Measurements from ENCODE around the gene FAM25A.
A peak's percentile ranks its signal among the peaks of the same experiment; 100 is the strongest.
"Not testable (repeated sequence)": the region's sequence is repeated elsewhere in the genome, so short reads cannot be mapped to it uniquely, and the experiment has no call there.

FAM25A gene
- 0 reads per million in 9 experiments for total RNA-seq

GRCh38 chr10:87020056-87020455 is at the start of gene FAM25A:
Gene FAM25A, plus strand, starts transcription at chr10:87020294. Its CDS starts 31 bp downstream, at chr10:87020325.
- DNase-seq = not testable (repeated sequence)

GRCh38 chr10:86970982-86971231 is 49.2 kb upstream of the FAM25A start:
- Mint-ChIP-seq H3K9me3 (no peaks in the 10 kb centered on the region), H3K4me3 (peak overlapping the region; percentile 75 to 82), H3K4me1 (ENCODE audit: low read depth in 2 of 2) (peaks cover 21 to 24% of the 10 kb centered on the region in 2 donors), H3K27me3 (no peaks in the 10 kb centered on the region), H3K27ac (peak overlapping the region; percentile 95), H3K36me3 (ENCODE audit: insufficient read depth) (peaks cover 23% of the 10 kb centered on the region)
- no peak for DNase-seq
- no peak for ATAC-seq (replicated peaks)

More at GRCh38 chr10:87020056-87020455, at the start of gene FAM25A:
- not testable (repeated sequence) for H3K9me3 Mint-ChIP-seq; H3K4me1 Mint-ChIP-seq (ENCODE audit: low read depth in 2 of 2); H3K4me3 Mint-ChIP-seq; ATAC-seq (replicated peaks); H3K27me3 Mint-ChIP-seq; H3K36me3 Mint-ChIP-seq (ENCODE audit: insufficient read depth); H3K27ac Mint-ChIP-seq

DNA sequence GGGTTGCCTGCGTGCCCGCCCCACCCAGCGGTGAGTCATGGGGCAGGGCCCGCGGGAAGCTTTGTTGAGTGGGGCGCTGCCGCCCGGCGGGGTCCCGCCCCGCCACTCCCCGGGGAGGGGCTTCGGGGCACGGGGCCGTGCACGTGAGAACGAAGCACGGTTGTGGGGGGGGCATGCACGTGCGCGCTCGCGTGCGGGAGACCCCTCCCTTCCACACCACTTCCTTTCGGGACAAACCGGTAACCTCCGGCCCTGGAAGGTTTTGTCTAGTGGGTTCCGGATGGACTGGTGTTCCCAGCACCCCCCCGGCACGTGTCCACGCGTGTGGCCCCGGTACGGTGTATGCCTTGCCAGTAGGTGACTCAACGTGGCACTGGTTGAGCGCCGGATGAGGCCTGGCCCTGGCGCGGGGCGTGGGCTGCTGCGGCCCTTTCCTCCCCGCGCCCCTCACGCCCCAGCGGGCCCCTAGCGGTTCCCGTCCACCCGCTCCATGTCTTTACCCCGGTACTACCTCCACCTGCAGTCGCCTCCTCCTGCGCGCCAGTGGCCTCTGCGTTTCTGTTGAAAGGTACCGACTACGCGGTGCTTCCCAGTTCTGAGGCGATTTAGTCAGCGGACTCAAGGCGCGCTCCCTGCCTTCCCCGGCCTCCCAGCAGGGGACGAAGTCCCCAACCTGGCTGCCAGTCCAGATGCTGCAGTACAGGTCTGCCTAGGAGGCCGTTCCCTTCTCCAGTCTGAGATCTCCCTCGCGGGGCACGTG is 48.7 kb upstream of the FAM25A start:
- peak; percentile 87 for ATAC-seq (replicated peaks)
- Mint-ChIP-seq H3K27ac (peak overlapping the region; percentile 95), H3K4me1 (ENCODE audit: low read depth in 2 of 2) (peaks cover 17 to 19% of the 10 kb centered on the region in 2 donors)

DNA sequence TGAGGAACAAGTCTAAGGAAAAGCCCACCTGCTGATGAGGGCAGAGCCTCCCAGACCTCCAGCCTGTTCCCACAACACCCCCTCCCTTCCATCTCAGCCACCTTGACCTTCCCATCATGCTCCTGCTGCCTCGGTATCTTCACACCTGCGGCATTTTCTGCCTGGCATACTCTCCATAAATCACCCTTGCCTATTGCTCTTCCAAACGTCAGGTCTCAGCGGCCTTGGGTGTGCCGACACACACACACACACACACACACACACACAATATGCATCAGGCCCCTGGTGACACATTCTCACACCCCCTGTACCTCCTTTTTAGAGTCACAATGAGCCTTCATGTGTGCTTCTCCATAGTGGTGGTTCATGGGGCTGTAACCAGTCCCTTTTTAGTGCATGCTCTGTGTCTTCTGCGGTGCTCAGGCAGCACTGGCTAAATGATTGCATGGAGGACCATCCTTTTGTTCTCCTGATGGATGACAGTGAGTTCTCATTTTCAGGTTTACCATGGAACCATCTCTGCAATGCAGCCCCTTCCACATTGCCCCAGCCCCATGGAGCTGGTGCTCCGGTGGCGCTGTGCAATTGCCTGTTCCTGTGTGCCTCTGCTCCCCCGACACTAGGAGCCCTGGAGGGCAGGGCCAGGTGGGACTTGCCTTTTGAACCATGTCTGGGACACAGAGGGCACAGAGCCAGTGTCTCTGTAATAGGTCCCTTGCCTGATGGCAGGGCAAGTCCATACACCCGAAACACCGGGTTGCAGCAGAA is 47.3 kb upstream of the FAM25A start:
- no peak for DNase-seq
- peaks cover 13 to 15% of the 10 kb centered on the region in 2 donors for H3K4me1 Mint-ChIP-seq (ENCODE audit: low read depth in 2 of 2)
- no peaks in the 10 kb centered on the region for H3K9me3 Mint-ChIP-seq
- ATAC-seq (replicated peaks) = no peak
- peak overlapping the region in 1 of 2 donors; percentile 5 for H3K4me3 Mint-ChIP-seq
- peaks cover 23% of the 10 kb centered on the region for H3K36me3 Mint-ChIP-seq (ENCODE audit: insufficient read depth)
- H3K27ac Mint-ChIP-seq = peak overlapping the region; percentile 20 to 24
- H3K27me3 Mint-ChIP-seq = no peaks in the 10 kb centered on the region

More for the DNA sequence above, 48.7 kb upstream of the FAM25A start:
- Mint-ChIP-seq H3K27me3 (no peaks in the 10 kb centered on the region), H3K4me3 (peak overlapping the region; percentile 77 to 82), H3K36me3 (ENCODE audit: insufficient read depth) (peaks cover 23% of the 10 kb centered on the region), H3K9me3 (no peaks in the 10 kb centered on the region)
- peak; percentile 87 to 97 (median 94) for DNase-seq

DNA sequence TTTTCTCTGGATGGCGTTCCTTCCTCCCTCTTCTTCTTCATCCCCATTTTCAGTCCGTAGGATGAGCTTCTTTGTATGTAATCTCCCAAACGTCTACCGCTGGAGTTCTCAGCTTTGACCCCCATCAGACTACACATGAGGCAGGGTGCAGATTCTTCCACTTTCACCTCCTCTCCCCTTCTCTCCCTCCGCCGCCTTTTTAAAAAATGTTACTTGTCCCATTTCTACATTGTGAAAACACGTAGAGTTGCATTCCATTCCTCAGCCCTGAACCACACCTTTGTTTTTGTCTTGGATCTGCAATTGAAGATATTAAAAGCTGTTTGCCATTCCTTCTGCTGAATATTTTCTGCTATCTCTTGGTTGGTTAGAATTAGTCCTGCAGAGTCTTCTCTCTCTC is 45.6 kb upstream of the FAM25A start:
- peaks cover 10 to 15% of the 10 kb centered on the region in 2 donors for H3K4me1 Mint-ChIP-seq (ENCODE audit: low read depth in 2 of 2)
- ATAC-seq (replicated peaks) (no peak), DNase-seq (no peak)
- H3K27ac Mint-ChIP-seq = no peak overlapping the region
- H3K36me3 Mint-ChIP-seq (ENCODE audit: insufficient read depth) = peaks cover 23% of the 10 kb centered on the region
- no peaks in the 10 kb centered on the region for H3K9me3 Mint-ChIP-seq
- H3K27me3 Mint-ChIP-seq = no peaks in the 10 kb centered on the region
- no peak overlapping the region for H3K4me3 Mint-ChIP-seq

- H3K9me3 Mint-ChIP-seq = no peaks in the 10 kb centered on the region
- peaks cover 0 to 7% of the 10 kb centered on the region in 2 donors for H3K27me3 Mint-ChIP-seq
- H3K4me3 Mint-ChIP-seq = no peak overlapping the region
- peaks cover 4 to 14% of the 10 kb centered on the region in 2 donors for H3K4me1 Mint-ChIP-seq (ENCODE audit: low read depth in 2 of 2)
- H3K27ac Mint-ChIP-seq = no peak overlapping the region
- DNase-seq = no peak
- peaks cover 13% of the 10 kb centered on the region for H3K36me3 Mint-ChIP-seq (ENCODE audit: insufficient read depth)
- ATAC-seq (replicated peaks) = no peak
These were observed 43.6 kb upstream of the FAM25A start for GRCh38 chr10:86976362-86977056.

DNA sequence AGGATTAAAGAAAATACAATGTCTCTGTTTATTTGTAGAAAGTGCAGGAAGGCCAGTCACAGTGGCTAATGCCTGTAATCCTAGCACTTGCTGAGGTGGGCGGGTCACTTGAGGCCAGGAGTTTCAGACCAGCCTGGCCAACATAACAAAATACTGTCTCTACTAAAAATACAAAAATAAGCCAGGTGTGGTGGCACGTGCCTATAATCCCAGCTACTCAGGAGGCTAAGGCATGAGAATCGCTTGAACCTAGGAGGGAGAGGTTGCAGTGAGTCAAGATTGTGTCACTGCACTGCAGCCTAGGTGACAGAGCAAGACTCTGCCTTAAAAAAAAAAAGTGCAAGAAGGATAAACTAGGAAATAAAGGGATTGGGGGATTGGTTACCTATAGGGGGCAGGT is 41.6 kb upstream of the FAM25A start:
- H3K4me3 Mint-ChIP-seq; H3K27me3 Mint-ChIP-seq; H3K27ac Mint-ChIP-seq; DNase-seq; H3K9me3 Mint-ChIP-seq; ATAC-seq (replicated peaks); H3K36me3 Mint-ChIP-seq (ENCODE audit: insufficient read depth); H3K4me1 Mint-ChIP-seq (ENCODE audit: low read depth in 2 of 2): not testable (repeated sequence)

GRCh38 chr10:86979296-86979818 is 40.7 kb upstream of the FAM25A start:
- ATAC-seq (replicated peaks) (no peak), DNase-seq (no peak)
- no peak overlapping the region for H3K4me3 Mint-ChIP-seq
- peaks cover 0 to 7% of the 10 kb centered on the region in 2 donors for H3K27me3 Mint-ChIP-seq
- H3K4me1 Mint-ChIP-seq (ENCODE audit: low read depth in 2 of 2) = no peaks in the 10 kb centered on the region
- H3K9me3 Mint-ChIP-seq = no peaks in the 10 kb centered on the region
- H3K36me3 Mint-ChIP-seq (ENCODE audit: insufficient read depth) = no peaks in the 10 kb centered on the region
- H3K27ac Mint-ChIP-seq = no peak overlapping the region

DNA sequence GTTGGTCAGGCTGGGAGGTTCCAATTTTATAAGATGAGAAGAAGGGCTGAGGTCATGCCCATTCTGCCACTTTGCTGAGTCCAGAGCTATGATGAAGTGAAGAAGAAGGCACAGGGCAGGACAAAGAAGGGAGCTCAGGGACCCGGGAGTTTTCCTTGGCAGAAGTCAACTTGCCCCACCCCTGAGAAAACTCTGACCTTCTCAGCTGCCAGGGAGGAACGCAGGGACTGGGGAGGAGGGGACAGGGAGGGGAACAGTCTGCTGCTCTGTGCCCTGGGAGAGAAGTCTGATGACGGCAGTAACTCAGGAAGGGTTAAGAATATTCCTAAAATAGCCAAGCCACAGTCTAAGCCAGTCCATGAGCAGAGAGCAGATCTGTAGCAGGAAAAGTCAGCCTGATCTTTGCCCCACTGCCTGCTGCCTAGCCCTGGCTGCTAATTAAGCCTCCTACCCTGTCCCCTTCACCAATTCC is 40.1 kb upstream of the FAM25A start:
- H3K27me3 Mint-ChIP-seq = peaks cover 0 to 7% of the 10 kb centered on the region in 2 donors
- H3K4me1 Mint-ChIP-seq (ENCODE audit: low read depth in 2 of 2) = no peaks in the 10 kb centered on the region

DNA sequence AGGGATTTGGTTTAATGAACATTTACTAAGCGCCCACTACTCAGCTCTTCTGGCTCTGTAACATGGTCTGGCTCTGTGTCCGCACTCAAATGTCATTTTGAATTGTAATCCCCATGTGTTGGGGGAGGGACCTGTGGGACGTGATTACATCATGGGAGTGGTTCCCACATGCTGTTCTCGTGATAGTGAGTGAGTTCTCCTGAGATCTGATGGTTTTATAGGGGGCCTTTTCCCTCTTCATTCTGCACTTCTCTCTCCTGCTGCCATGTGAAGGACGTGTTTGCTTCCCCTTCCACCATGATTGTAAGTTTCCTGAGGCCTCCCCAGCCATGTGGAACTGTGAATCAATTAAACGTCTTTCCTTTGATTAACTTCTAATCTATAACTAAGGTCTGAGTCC is 39.1 kb upstream of the FAM25A start:
- H3K4me1 Mint-ChIP-seq (ENCODE audit: low read depth in 2 of 2); H3K27me3 Mint-ChIP-seq; ATAC-seq (replicated peaks); H3K9me3 Mint-ChIP-seq; H3K4me3 Mint-ChIP-seq; H3K36me3 Mint-ChIP-seq (ENCODE audit: insufficient read depth); DNase-seq: not testable (repeated sequence)
- peak overlapping the region in 1 of 2 donors; percentile 7 for H3K27ac Mint-ChIP-seq

More for the DNA sequence above, 40.1 kb upstream of the FAM25A start:
- Mint-ChIP-seq H3K27ac (no peak overlapping the region), H3K4me3 (no peak overlapping the region), H3K9me3 (no peaks in the 10 kb centered on the region), H3K36me3 (ENCODE audit: insufficient read depth) (no peaks in the 10 kb centered on the region)
- ATAC-seq (replicated peaks) = no peak
- DNase-seq = no peak

- no peak for DNase-seq
- Mint-ChIP-seq H3K4me1 (ENCODE audit: low read depth in 2 of 2) (no peaks in the 10 kb centered on the region), H3K4me3 (no peak overlapping the region), H3K9me3 (no peaks in the 10 kb centered on the region), H3K27ac (no peak overlapping the region), H3K27me3 (peaks cover 6 to 7% of the 10 kb centered on the region in 2 donors), H3K36me3 (ENCODE audit: insufficient read depth) (peaks cover 2% of the 10 kb centered on the region)
- ATAC-seq (replicated peaks) = no peak
These were observed 38.4 kb upstream of the FAM25A start for GRCh38 chr10:86981716-86982115.

GRCh38 chr10:86984498-86984897 is 35.6 kb upstream of the FAM25A start:
- not testable (repeated sequence) for DNase-seq; H3K9me3 Mint-ChIP-seq; H3K27ac Mint-ChIP-seq; H3K4me3 Mint-ChIP-seq; H3K36me3 Mint-ChIP-seq (ENCODE audit: insufficient read depth); H3K4me1 Mint-ChIP-seq (ENCODE audit: low read depth in 2 of 2); ATAC-seq (replicated peaks)
- peaks cover 31 to 32% of the 10 kb centered on the region in 2 donors for H3K27me3 Mint-ChIP-seq

- Mint-ChIP-seq H3K4me3 (no peak overlapping the region), H3K27me3 (peaks cover 42 to 47% of the 10 kb centered on the region in 2 donors), H3K4me1 (ENCODE audit: low read depth in 2 of 2) (no peaks in the 10 kb centered on the region), H3K27ac (no peak overlapping the region), H3K9me3 (no peaks in the 10 kb centered on the region), H3K36me3 (ENCODE audit: insufficient read depth) (peaks cover 2% of the 10 kb centered on the region)
- no peak for ATAC-seq (replicated peaks)
- DNase-seq = no peak
These were observed 31.6 kb upstream of the FAM25A start for GRCh38 chr10:86988520-86988919.

Data from effector memory CD8-positive, alpha-beta T cell (primary cell).